ENCODE data around the gene PTK6.

GRCh38 chr20:63549679-63550282 is 12.6 kb upstream of the PTK6 start:
- TF ChIP-seq CTCF (IDR thresholded peaks at IDR 0.05; ENCODE audit: poor library complexity): no peak
- TF ChIP-seq EZH2 (IDR thresholded peaks at IDR 0.05; ENCODE audit: borderline replicate concordance): no peak
- TF ChIP-seq EZH2phosphoT487 (IDR thresholded peaks at IDR 0.05; ENCODE audit: low read depth, severe bottlenecking, unreplicated experiment): no peak

All from hepatocyte (in vitro differentiated cells).